ENCODE measurements around the gene TAF1B.

GRCh38 chr2:9857814-9858729, 14.8 kb downstream of the TAF1B start:
- no peak for TF ChIP-seq CTCF (conservative IDR thresholded peaks at IDR 0.05)
- no peak for TF ChIP-seq EZH2 (IDR thresholded peaks at IDR 0.05; ENCODE audit: low read depth)
